AG09319 (cell line): Measurements from ENCODE around the gene NUDT10.
"Not testable (repeated sequence)": the region's sequence is repeated elsewhere in the genome, so short reads cannot be mapped to it uniquely, and the experiment has no call there.

Experiments used
- DNase-seq: peaks from one replicate; pipeline ENCODE4 v3.0.0-alpha.2; 2010; ENCODE audit warnings: low read depth; ENCODE audit errors: extremely low read depth
- TF ChIP-seq, protein P1 (sequence below): IDR thresholded peaks from 2 replicates; pipeline ENCODE4 v1.5.1; 2011; ENCODE audit warnings: low read depth, mild to moderate bottlenecking, inconsistent platforms, low read length, moderate library complexity

The NUDT10 gene

DNA sequence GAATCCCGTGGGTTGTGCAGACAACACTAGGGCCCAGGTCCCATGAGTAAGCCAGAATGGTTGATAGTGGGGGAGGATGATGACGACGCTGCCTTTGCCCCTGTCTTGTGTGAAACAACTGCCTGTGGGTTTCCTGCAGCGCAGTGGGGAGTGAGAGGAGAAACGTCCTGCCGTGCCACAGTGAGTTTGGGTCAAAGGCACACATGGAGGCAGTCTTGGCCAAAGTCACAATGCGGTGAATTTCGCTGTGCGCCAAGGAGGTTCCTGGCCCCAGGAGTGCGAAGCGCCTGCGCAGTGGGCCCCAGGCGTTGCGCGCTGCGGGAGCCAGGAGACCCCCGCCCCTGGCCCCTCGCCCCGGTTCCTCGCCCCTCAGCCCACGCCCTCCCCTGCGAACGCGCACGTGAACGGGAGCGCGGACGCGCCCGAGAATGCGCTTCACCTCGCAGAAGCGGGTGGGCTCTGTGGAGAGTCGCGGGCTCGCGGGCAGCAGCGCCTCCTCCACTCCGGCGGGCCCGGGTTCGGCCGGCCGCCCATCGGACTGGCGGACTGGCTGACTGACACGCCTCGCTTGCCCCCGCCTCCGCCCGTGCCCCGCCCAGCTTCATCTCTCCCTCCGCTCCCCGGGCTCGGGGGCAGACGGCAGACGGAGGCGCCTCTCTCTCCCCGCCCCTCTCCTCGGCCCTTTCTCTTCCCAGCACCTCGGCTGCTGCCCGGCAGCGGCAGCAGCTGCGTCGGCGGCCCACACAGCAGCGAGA lies at the start of gene NUDT10:
Gene NUDT10, plus strand, starts transcription at position 635 of the 755 bp plus-strand sequence. CDS start 144 bp downstream, outside the sequence.
- TF ChIP-seq, protein P1, sequence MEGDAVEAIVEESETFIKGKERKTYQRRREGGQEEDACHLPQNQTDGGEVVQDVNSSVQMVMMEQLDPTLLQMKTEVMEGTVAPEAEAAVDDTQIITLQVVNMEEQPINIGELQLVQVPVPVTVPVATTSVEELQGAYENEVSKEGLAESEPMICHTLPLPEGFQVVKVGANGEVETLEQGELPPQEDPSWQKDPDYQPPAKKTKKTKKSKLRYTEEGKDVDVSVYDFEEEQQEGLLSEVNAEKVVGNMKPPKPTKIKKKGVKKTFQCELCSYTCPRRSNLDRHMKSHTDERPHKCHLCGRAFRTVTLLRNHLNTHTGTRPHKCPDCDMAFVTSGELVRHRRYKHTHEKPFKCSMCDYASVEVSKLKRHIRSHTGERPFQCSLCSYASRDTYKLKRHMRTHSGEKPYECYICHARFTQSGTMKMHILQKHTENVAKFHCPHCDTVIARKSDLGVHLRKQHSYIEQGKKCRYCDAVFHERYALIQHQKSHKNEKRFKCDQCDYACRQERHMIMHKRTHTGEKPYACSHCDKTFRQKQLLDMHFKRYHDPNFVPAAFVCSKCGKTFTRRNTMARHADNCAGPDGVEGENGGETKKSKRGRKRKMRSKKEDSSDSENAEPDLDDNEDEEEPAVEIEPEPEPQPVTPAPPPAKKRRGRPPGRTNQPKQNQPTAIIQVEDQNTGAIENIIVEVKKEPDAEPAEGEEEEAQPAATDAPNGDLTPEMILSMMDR = no peak
- no peak for DNase-seq

DNA sequence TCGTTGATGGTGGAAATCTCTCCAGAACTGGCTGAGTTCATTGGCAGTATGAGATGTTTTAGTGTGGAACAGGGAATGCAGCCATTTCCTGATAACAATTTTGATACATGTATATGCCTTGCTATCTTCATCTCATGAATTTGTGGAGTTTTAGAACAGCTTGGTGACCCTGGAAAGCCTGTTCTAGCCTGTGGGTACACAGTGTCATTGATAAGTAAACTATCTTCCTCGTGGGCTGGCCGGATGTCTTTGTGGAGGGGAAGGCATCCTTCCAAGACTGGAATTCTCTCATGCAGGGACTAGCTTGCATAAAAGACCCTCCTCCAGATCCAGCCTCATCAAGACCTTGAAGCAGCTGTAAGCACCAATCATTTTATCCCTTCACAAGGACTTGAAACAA lies 40.2 kb upstream of the NUDT10 start:
- TF ChIP-seq, protein P1 = no peak
- no peak for DNase-seq

DNA sequence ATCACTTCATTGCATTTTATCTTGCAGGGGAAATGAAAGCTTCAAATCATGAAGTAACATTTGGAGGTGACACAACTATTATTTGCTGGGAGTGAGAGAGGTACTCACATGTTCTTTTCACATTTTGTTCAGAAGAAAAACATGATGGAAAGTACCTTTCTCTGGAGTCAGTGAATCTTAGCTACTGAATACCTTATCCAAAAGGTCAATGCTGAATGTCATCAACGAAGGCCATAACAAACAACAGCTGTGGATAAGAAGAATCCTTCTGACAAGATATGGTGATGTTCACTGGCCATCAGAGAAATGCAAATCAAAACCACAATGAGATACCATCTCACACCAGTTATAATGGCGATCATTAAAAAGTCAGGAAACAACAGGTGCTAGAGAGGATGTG lies 36.5 kb upstream of the NUDT10 start:
- DNase-seq = no peak
- TF ChIP-seq, protein P1 = no peak

DNA sequence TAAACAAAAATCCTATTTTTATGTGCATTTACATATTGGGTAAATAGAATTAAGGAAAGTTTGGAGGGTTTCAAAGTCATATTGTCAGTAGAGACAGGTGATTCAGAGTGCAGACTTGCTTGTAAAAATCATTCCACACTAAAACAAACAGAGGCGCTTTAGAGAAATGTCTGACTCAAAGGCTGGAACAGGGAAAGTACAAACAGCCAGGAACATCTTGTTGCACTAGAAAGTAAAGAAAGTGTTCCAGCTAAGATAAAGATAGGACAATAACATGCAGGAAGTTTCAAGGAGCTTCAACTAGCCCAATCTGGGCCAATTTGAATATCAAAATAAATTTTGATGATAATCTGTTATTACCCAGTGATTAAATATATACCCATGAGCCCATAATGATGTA lies 16.4 kb upstream of the NUDT10 start:
- TF ChIP-seq, protein P1 = no peak
- DNase-seq = no peak

DNA sequence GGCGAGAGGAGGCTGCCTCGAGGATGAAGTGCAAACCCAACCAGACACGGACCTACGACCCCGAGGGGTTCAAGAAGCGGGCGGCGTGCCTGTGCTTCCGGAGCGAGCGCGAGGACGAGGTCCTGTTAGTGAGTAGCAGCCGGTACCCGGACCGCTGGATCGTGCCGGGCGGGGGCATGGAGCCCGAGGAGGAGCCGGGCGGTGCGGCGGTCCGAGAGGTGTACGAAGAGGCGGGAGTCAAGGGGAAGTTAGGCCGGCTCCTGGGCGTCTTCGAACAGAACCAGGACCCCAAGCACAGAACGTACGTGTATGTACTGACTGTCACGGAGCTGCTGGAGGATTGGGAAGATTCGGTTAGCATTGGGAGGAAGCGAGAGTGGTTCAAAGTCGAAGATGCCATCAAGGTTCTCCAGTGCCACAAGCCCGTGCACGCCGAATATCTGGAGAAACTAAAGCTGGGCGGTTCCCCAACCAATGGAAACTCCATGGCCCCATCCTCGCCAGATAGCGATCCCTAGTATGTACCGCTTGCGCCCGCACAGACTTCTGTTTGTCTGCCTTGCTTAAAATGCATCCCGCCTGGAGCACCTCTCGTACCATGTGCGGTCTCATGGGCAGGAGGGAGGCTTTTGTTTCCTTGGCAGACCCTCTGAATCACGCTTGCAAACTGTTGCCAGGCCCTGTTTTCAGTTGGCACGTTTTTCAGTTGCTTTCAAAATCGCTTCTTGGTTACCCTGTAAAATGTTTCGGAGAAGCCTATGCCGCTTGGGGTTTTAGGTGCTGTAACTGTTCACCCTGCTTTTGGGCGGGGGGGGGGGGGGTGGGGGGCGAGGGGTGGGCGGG lies 542 bp downstream of the NUDT10 start:
- not testable (repeated sequence) for DNase-seq

DNA sequence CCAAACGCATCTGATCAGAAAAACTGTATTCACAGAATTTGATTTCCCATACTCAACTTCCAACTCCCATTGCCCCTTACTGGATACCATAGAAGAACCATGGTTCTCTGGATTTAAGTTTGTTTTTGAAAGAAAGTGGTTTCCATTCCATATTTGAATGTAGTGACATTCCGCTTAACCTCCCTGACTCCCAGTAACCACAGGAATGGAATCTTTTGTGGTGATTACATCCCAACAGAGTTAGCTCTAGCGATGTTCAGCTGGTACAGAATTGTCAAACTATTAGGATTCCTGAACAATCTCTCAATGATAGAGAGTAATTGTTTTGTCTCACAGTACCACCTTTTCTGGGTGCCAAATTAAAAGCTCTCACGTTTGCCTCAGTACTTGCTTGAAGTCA lies 1.7 kb downstream of the NUDT10 start:
- no peak for DNase-seq

DNA sequence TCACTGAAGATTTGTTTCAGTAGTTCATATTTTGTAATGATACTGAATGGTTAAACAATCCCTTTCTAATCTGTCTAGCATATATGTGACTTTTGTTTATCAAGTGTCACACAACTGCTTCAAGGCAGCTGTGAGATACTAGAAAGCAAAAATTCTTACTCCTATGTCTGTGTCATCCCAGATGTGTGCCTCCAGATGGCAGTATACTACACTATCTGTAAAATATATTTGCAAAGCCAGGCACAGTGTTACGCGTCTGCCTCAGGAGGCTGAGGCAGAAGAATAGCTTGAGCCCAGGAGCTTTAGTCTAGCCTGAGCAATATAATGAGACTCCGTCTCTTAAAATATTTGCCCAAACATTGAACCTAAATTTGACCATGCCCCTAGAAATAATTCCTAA lies 4.0 kb downstream of the NUDT10 start:
- TF ChIP-seq, protein P1 = peak; percentile 60
- DNase-seq = peak; percentile 10

More for the DNA sequence above, 1.7 kb downstream of the NUDT10 start:
- TF ChIP-seq, protein P1 = no peak
